GM23338 (cell line): ENCODE data around the gene SIMC1.
"Not testable (repeated sequence)": the region's sequence is repeated elsewhere in the genome, so short reads cannot be mapped to it uniquely, and the experiment has no call there.

Experiments used
- CREB1 ChIP-seq: fragments of 250-450 bp; sonication (Bioruptor Pico); IDR thresholded peaks from 2 replicates; pipeline ENCODE4 v1.5.0; 2020; ENCODE audit warnings: low read depth, mild to moderate bottlenecking, moderate library complexity
- CTCF ChIP-seq, 2 experiments: fragments of 200-600 bp in 1 of 2; sonication (generic) in 1 of 2; conservative IDR thresholded peaks; 2 replicates each; pipeline versions ENCODE4 v1.5.1 to v1.6.1; 2016 to 2017; ENCODE audit warnings: antibody characterized with exemption in 2 of 2, low read depth in 2 of 2, mild to moderate bottlenecking in 2 of 2, moderate library complexity in 1 of 2
- EZH2phosphoT487 ChIP-seq: fragments of 200-600 bp; sonication (generic); IDR thresholded peaks from one replicate; pipeline ENCODE4 v1.8.1; 2018; ENCODE audit warnings: antibody characterized with exemption; ENCODE audit not compliant: unreplicated experiment
- JUNB ChIP-seq: IDR thresholded peaks from one replicate; pipeline ENCODE4 v1.6.1; 2016; ENCODE audit warnings: antibody characterized with exemption; ENCODE audit not compliant: unreplicated experiment
- NANOG ChIP-seq: IDR thresholded peaks from 2 replicates; pipeline ENCODE4 v1.6.1; 2016; ENCODE audit warnings: antibody characterized with exemption, borderline replicate concordance
- POLR2AphosphoS5 ChIP-seq: IDR thresholded peaks from 2 replicates; pipeline ENCODE4 v1.6.1; 2016; ENCODE audit warnings: antibody characterized with exemption, low read depth
- REST ChIP-seq: IDR thresholded peaks from one replicate; pipeline ENCODE4 v1.6.1; 2018; ENCODE audit warnings: antibody characterized with exemption; ENCODE audit not compliant: unreplicated experiment
- STAT1 ChIP-seq: IDR thresholded peaks from one replicate; pipeline ENCODE4 v1.6.1; 2016; ENCODE audit warnings: antibody characterized with exemption; ENCODE audit not compliant: unreplicated experiment
- ZNF462 ChIP-seq: fragments of 250-450 bp; sonication (Bioruptor Pico); IDR thresholded peaks from 2 replicates; pipeline ENCODE4 v1.5.0; 2020; ENCODE audit warnings: mild to moderate bottlenecking, moderate library complexity

GRCh38 chr5:176252171-176252570, 13.9 kb downstream of the SIMC1 start:
- not testable (repeated sequence) for TF ChIP-seq CTCF (conservative IDR thresholded peaks at IDR 0.05; ENCODE audit: low read depth in 2 of 2); POLR2AphosphoS5; ZNF462 (CRISPR knock-in tag); CREB1; EZH2phosphoT487; NANOG; REST; JUNB; STAT1
